Activated CD4-positive, alpha-beta T cell treated with anti-CD3 and anti-CD28 coated beads, Interleukin-2, amount 50 U/mL, for 4 hours (primary cell): ENCODE data around the gene KIF17.
A peak's percentile ranks its signal among the peaks of the same experiment; 100 is the strongest.

ENCODE experiments used
- DNase-seq, 2 experiments: peaks; one replicate each; pipeline ENCODE4 v3.0.0-alpha.2; 2020

Gene KIF17

DNA sequence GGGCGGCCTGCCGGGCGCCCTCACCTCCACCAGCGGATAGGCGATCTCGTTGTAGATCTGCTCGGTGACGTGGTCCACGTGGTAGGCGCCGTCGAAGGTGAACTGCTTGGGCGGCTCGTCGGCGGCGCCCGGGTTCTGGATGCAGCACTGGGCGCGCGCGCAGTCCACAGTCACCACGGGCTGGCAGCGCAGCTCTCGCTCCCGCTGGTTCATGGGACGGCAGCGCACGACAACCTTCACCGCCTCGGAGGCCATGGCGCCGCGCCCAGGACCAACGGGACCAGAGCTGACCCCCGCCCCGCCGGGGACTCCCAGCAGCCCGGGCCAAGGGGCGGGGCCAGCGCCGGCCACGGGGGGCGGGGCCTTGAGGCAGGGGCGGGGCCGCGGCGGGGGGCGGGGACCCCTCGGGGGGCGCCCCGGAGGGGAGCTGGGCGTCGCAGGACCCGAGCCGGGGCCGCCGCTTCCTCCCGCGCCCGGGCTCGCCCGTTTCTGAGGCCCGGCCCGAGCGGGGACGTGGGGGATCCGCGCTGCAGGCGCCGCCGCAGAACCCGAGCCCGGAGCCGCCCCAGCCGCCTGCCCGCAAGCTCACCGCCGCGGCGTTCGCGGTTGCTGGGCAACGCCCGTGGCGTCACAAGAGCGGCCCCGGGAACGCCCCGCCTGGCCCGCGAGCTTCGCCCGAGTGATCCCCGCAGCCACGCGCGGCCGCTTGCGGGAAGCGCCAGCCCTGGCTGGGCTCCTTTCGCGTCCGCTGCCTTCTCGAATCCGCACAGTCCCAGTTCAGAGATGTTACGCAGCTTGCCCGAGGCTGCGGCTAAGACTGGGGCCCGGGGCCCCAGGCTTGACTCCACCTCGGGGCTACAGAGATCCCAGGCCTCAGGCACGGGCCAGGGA lies at the start of gene KIF17:
KIF17 (minus strand) TSS at position 556 of the 891 bp plus-strand sequence; CDS start at position 255, 301 bp downstream.
- peak; percentile 45 to 54 for DNase-seq

DNA sequence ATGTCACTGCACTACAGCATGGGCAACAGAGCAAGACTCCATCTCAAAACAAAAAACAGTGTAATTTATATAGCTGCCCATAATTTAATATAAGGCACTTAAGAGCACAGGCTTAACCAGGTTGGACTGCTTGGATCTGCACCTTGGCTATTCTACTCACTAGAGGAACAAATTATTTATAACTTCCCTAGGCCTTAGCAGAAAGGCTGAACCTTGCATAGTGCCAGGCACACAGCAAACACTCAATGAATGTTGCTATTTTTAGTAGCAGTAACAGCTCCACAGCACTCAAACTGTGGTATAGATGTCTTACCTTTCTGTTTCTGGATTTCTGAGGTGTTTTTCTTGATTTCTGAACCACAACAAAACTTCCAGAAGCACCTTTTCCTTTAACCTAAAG lies 49.5 kb upstream of the KIF17 start:
- DNase-seq: no peak

- DNase-seq: no peak
Measured at GRCh38 chr1:20763417-20763816, 45.6 kb upstream of the KIF17 start.

GRCh38 chr1:20760322-20760721 lies 42.5 kb upstream of the KIF17 start:
- DNase-seq: no peak

DNA sequence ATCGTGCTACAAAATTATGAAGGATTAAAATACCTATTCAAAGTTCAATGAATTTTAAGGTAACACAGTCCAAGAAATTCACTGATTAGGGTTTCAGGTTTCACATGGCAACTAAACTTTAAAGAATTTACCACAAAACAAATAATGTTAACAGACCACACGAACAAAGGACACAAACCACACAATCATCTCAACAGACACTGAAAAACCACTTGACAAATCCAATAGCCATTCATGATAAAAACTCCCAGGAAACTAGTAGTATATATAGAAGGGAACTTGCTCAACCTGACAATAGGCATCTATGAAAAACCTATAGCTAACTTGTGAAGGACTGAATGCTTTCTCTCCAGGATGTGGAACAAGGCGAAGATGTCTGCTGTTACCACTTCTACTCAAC lies 35.8 kb upstream of the KIF17 start:
- DNase-seq: no peak

DNA sequence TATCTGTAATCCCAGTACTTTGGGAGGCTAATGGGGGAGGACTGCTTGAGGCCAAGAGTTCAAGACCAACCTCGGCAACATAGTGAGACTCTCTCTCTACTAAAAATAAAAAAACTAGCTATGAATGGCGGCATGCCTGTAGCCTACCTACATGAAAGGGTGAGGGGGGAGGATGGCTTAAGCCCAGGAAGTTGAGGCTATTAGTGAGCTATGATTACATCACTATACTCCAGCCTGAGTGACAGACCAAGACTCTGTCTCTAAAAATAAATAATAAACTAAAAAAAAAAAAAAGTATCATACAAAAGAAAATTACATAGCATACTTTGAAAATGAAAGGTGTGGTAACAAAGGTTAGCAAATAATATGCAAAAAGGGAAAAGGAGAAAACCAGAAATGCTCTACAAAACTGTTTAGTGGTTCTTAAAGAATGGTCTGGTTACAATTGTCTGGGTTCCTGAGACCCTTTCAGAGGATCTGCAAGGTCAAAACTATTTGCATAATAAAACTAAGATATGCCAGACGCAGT lies 33.7 kb upstream of the KIF17 start:
- no peak for DNase-seq

DNA sequence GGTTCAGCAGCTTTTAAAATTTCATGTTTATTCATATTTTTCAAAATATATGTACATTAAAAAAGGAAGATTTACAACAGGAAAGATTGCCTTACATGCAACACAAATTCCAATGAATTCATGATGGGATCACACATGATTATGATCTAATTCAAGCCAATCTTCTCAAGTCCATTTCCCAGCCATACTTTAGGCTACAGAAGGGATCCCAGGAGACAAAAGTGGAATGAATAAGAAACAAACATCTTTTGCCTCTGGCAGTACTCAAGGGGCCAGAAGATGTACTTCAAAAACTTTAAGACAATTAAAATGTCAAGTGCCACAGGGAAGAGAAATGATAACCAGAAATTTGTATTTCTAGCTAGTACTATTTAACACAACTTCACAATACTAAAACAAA lies 24.9 kb upstream of the KIF17 start:
- DNase-seq: no peak

GRCh38 chr1:20740781-20741180 lies 23.0 kb upstream of the KIF17 start:
- DNase-seq: no peak

- no peak for DNase-seq
Measured at GRCh38 chr1:20739225-20739624, 21.4 kb upstream of the KIF17 start.

DNA sequence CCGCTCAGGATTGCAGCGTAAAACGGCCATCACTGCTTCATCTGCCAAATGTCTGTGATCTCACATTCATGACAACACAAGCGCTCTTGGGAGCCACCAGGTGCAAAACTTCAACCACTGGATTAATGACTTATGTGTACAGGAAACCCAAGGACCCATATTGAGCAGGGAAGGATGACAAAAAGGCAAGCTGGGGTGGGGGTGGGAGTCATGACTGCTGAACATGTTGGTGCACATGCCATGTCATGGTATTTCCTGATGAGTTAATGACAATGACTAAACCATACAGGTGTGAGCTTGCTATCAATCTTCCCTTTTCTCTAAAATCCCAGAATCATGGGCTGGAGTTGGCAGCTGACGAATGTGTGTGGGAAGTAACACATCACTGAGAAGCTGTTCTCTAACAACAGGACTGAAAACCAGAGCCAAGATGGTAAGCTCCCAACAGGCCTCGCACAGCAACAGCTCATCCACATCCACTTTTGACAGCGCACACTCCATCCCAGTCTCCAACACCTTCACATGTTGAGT lies 17.8 kb upstream of the KIF17 start:
- DNase-seq: no peak

DNA sequence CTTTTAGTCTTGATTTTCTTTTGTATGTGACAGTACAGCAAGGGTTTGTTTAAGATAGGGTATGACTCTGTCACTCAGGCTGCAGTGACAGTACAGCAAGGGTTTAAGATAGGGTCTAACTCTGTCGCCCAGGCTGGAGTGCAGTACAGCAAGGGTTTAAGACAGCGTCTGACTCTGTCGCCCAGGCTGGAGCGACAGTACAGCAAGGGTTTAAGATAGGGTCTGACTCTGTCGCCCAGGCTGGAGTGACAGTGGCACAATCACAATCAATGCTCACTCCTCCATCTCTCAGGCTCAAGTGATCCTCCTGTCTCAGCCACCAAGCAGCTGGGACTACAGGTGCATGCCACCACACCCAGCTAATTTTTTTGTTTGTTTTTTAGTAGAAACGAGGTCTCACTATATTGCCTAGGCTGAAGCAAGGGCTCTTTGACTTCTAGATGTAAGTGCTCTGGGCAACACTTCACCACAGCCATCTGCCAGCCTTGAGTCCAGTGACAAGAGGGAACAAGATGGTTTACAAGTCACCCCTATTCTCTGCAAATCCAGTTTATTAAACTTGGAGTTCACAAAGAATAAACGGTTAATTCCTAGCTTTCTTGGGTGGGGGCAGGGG lies 15.7 kb upstream of the KIF17 start:
- DNase-seq: no peak

- peak; percentile 68 to 74 for DNase-seq
Measured at GRCh38 chr1:20732588-20733359, 15.0 kb upstream of the KIF17 start, which contains the start of gene SH2D5. SH2D5 (minus strand) TSS chr1:20732703; CDS start chr1:20728044, 4,659 bp downstream.

- DNase-seq: peak; percentile 35 to 54
Measured at GRCh38 chr1:20732071-20732587, 14.3 kb upstream of the KIF17 start.

GRCh38 chr1:20731057-20731991 lies 13.5 kb upstream of the KIF17 start:
- DNase-seq: no peak

DNA sequence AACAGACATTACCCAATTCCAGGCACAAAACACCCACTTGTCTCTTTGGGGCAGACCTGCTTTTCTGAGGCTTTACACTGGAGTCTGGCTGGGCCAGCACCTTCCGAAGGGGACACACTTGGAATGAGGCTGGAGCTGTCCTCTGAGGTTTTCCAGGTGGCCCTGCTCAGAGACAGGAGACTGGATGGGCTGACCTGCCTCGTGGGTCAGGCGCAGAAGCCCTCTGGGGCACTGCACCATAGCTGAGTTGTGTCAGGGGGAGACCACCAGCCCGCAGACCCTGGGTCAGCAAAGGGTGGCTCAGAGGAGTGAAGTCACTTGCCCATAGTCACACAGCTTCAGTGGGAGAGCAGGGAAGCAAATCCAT lies 12.9 kb upstream of the KIF17 start:
- no peak for DNase-seq

DNA sequence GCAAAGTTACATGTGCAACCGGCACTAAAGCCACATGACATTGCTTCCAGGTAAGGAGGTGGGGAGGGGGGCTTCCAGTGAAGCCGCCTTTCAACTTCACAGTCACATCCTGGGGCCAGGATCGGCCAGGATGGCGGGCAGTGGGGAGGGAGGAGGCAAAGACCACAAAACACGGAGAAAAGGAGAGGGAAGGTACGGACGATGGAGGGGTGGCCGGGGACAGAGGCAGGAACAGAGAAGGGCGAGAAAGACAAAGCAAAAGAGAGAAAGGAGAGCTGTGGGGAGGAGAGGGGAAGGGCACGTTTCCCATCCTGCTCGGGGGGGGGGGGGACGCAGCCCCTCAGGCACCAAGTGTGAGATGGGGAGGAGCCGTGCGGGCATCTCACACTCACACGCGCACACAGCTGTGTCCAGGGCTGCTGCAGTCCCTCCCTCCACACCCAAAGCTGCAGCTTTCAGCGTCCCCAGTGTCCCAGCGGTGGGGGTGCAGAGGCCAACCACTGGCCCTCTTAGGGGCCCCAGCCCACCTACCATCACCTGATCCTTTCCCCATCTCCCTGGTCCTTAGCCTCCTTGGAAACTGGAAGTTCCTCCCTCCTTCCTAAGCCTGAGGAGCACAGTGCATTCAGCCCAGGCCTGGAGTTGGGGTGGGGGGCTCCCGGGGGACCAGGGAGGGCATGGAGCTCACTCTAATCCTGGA lies 12.3 kb upstream of the KIF17 start:
- DNase-seq: no peak

DNA sequence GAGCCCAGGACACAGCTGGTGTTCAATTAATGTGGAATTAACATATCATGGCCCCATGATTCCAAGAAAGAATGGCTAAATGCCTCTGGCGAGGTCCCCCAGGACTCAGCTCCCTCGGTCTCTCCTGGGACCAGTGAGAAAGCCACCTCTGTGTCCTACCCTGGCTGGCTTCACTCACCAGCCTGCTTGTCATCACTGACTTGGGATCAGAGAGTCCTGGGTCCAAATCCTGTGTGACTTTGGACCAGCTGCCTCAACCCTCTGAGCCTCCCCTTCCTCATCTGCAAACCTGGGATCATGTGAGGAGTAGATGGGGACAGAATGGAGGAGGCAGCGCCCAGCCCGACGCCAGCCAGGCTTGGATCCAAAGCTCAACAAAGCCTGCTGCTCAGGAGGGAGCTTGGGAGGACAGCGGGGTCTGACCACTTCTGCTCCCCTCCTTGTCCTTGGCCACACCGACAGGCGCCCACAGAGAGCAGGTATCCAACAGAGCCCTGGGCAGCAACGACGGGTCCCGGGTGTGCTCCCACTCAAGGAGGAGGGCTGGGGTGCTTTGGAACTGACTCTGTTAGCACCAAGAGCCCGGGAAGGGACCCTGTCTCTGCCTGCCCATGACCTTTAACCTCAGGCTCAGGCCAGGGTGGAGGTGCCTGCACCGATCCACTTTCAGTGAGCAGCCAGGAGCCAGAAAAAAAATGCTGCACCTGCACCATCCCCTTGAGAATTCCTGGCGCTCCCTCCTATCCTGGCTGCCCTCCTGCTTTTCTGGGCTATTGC lies 11.5 kb upstream of the KIF17 start:
- no peak for DNase-seq

GRCh38 chr1:20728371-20729154 lies 10.8 kb upstream of the KIF17 start:
- no peak for DNase-seq

GRCh38 chr1:20727746-20728316 lies 10.0 kb upstream of the KIF17 start:
- DNase-seq: no peak
